HCT116 (cell line): Measurements from ENCODE around the gene ARHGEF40. TPM values are rescaled to one million over a fixed set of nuclear protein-coding genes. Genes with fewer than 3 reads are reported as not detected.

Experiments used
- ATAC-seq: fragments of 200-7000 bp; cut with Tn5 transposase; 2 replicates; pipeline ENCODE4 v1.9.1; 2020; ENCODE audit warnings: mild to moderate bottlenecking, moderate library complexity
- BruUV-seq: library from RNA; stranded (reverse); fragments of 400-500 nt; replicated peaks from 2 replicates; lab custom pipeline; 2021; lab: Mats Ljungman, UMichigan
- CTCF ChIA-PET: fragments of 300-600 bp; sonication (Branson Sonifier 250); formaldehyde crosslinking; loops from one replicate; lab custom pipeline; 2021; ENCODE audit warnings: antibody characterized with exemption; lab: Charles Lee
- POLR2A ChIA-PET: fragments of 300-600, 350-600 bp; sonication (Branson Sonifier 250); formaldehyde crosslinking; loops from one replicate; lab custom pipeline; 2021; ENCODE audit warnings: antibody characterized with exemption; lab: Charles Lee
- RAD21 ChIA-PET, 2 experiments: fragments of 300-600 bp; sonication (Branson Sonifier 250); formaldehyde crosslinking; loops; one replicate each; lab custom pipeline; 2023; ENCODE audit warnings: low total read pairs in 2 of 2; ENCODE audit not compliant: uncharacterized antibody in 2 of 2, unreplicated experiment in 2 of 2, low non-redundant PET in 1 of 2; lab: Charles Lee
- DNase-seq: peaks from one replicate; pipeline ENCODE4 v3.0.0-alpha.2; 2010; ENCODE audit warnings: low read depth, low spot score
- H2AFZ ChIP-seq: fragments of 200-600 bp; shearing (Covaris generic), sonication (generic); 2 replicates; pipeline ENCODE4 v1.6.1; 2017; ENCODE audit warnings: low read depth, mixed run types, mixed read lengths, antibody characterized with exemption, low read length; ENCODE audit not compliant: poor library complexity, severe bottlenecking
- H3K27ac ChIP-seq: 2 replicates; pipeline ENCODE4 v1.5.1; 2012; ENCODE audit warnings: low read depth, low read length
- H3K27me3 ChIP-seq: fragments of 200-600 bp; sonication (generic); 2 replicates; pipeline ENCODE4 v1.6.1; 2016; ENCODE audit warnings: mixed run types, low read length, mixed read lengths; ENCODE audit not compliant: insufficient read depth
- H3K36me3 ChIP-seq, 2 experiments: fragments of 200-500 bp in 1 of 2; fragments of 200-600 bp in 1 of 2; sonication (Bioruptor generic) in 1 of 2; sonication (generic) in 1 of 2; 2 replicates each; pipeline versions ENCODE4 v1.5.1 to v1.6.1; 2014 to 2016; ENCODE audit warnings: low read length in 2 of 2, inconsistent platforms in 1 of 2, mixed read lengths in 1 of 2, mixed run types in 1 of 2; ENCODE audit not compliant: insufficient read depth in 2 of 2, control insufficient read depth in 1 of 2
- H3K4me1 ChIP-seq, 2 experiments: fragments of 200-600 bp in 1 of 2; sonication (generic) in 1 of 2; 2 replicates each; pipeline versions ENCODE4 v1.5.1 to v1.6.1; 2012 to 2017; ENCODE audit warnings: low read length in 2 of 2, inconsistent platforms in 1 of 2, mild to moderate bottlenecking in 1 of 2, mixed read lengths in 1 of 2, mixed run types in 1 of 2, moderate library complexity in 1 of 2; ENCODE audit not compliant: insufficient read depth in 2 of 2, control insufficient read depth in 1 of 2
- H3K4me2 ChIP-seq: fragments of 200-600 bp; sonication (generic); 2 replicates; pipeline ENCODE4 v1.6.1; 2017; ENCODE audit warnings: mixed run types, low read length, mixed read lengths
- H3K4me3 ChIP-seq, 2 experiments: fragments of 200-600 bp in 1 of 2; sonication (generic) in 1 of 2; replicated peaks in 1 of 2; 2 replicates each; pipeline ENCODE4 v1.5.1; 2011 to 2016; ENCODE audit warnings: low read length in 2 of 2, control low read depth in 1 of 2, low read depth in 1 of 2, mild to moderate bottlenecking in 1 of 2, mixed read lengths in 1 of 2, mixed run types in 1 of 2
- H3K79me2 ChIP-seq: fragments of 200-600 bp; sonication (generic); 2 replicates; pipeline ENCODE4 v1.6.1; 2017; ENCODE audit warnings: mild to moderate bottlenecking, mixed run types, low read length, moderate library complexity, mixed read lengths; ENCODE audit not compliant: insufficient read depth
- H3K9ac ChIP-seq: fragments of 200-600 bp; sonication (generic); 2 replicates; pipeline ENCODE4 v1.6.1; 2016; ENCODE audit warnings: low read length, mixed read lengths
- H3K9me2 ChIP-seq: fragments of 200-600 bp; sonication (generic), shearing (Covaris generic); 2 replicates; pipeline ENCODE4 v1.6.1; 2017; ENCODE audit warnings: mixed run types, mild to moderate bottlenecking, moderate library complexity; ENCODE audit not compliant: insufficient read depth
- H3K9me3 ChIP-seq, 2 experiments: fragments of 200-500 bp in 1 of 2; fragments of 200-600 bp in 1 of 2; sonication (Bioruptor generic) in 1 of 2; sonication (generic) in 1 of 2; 2 replicates each; pipeline ENCODE4 v1.6.1; 2014 to 2017; ENCODE audit warnings: low read length in 2 of 2, mixed read lengths in 2 of 2, inconsistent platforms in 1 of 2, low read depth in 1 of 2, mild to moderate bottlenecking in 1 of 2, mixed run types in 1 of 2, moderate library complexity in 1 of 2; ENCODE audit not compliant: control insufficient read depth in 1 of 2, insufficient read depth in 1 of 2
- H4K20me1 ChIP-seq: fragments of 200-600 bp; sonication (generic), shearing (Covaris generic); 2 replicates; pipeline ENCODE4 v1.6.1; 2017; ENCODE audit warnings: mixed run types, mild to moderate bottlenecking, moderate library complexity; ENCODE audit not compliant: insufficient read depth
- EGR1 ChIP-seq: IDR thresholded peaks from 2 replicates; pipeline ENCODE4 v1.6.1; 2012; ENCODE audit warnings: low read depth
- EZH2phosphoT487 ChIP-seq: fragments of 200-600 bp; IDR thresholded peaks from 2 replicates; pipeline ENCODE4 v1.6.1; 2018; ENCODE audit warnings: antibody characterized with exemption, borderline replicate concordance
- MAX ChIP-seq: IDR thresholded peaks from 2 replicates; pipeline ENCODE4 v1.6.1; 2012
- SP1 ChIP-seq: IDR thresholded peaks from 2 replicates; pipeline ENCODE4 v1.6.1; 2012; ENCODE audit warnings: low read depth
- SRF ChIP-seq: IDR thresholded peaks from 2 replicates; pipeline ENCODE4 v1.6.1; 2012; ENCODE audit warnings: low read depth
- ZFX ChIP-seq: fragments of 450-650 bp; IDR thresholded peaks from 2 replicates; pipeline ENCODE4 v1.6.1; 2017
- intact Hi-C: fragments of 100-400 bp; cut with micrococcal nuclease; formaldehyde crosslinking; loops from 2 replicates; pipeline ENCODE4 v1.10.0; 2022
- total RNA-seq: library from RNA; stranded (reverse); gene quantifications from one replicate; pipeline ENCODE4 v1.2.1, GENCODE V29; 2021; ENCODE audit not compliant: unreplicated experiment
- TF ChIP-seq, protein P1 (sequence below): IDR thresholded peaks from 2 replicates; pipeline ENCODE4 v1.6.1; 2012; ENCODE audit warnings: low read depth

ARHGEF40 gene
- total RNA-seq, 1 experiment from 2014 or later: 6.3 TPM

GRCh38 chr14:21120686-21121085, 50.6 kb downstream of the ARHGEF40 start:
- no peak overlapping the region for H3K27ac ChIP-seq
- RAD21 ChIA-PET: no interaction called here
- H3K9ac ChIP-seq: no peak overlapping the region
- intact Hi-C loops: no loop called here
- no peaks in the 10 kb centered on the region for H3K27me3 ChIP-seq
- DNase-seq: no peak
- POLR2A ChIA-PET: no interaction called here
- TF ChIP-seq EGR1 (no peak), ZFX (no peak), SP1 (no peak), MAX (no peak)
- TF ChIP-seq, protein P1, sequence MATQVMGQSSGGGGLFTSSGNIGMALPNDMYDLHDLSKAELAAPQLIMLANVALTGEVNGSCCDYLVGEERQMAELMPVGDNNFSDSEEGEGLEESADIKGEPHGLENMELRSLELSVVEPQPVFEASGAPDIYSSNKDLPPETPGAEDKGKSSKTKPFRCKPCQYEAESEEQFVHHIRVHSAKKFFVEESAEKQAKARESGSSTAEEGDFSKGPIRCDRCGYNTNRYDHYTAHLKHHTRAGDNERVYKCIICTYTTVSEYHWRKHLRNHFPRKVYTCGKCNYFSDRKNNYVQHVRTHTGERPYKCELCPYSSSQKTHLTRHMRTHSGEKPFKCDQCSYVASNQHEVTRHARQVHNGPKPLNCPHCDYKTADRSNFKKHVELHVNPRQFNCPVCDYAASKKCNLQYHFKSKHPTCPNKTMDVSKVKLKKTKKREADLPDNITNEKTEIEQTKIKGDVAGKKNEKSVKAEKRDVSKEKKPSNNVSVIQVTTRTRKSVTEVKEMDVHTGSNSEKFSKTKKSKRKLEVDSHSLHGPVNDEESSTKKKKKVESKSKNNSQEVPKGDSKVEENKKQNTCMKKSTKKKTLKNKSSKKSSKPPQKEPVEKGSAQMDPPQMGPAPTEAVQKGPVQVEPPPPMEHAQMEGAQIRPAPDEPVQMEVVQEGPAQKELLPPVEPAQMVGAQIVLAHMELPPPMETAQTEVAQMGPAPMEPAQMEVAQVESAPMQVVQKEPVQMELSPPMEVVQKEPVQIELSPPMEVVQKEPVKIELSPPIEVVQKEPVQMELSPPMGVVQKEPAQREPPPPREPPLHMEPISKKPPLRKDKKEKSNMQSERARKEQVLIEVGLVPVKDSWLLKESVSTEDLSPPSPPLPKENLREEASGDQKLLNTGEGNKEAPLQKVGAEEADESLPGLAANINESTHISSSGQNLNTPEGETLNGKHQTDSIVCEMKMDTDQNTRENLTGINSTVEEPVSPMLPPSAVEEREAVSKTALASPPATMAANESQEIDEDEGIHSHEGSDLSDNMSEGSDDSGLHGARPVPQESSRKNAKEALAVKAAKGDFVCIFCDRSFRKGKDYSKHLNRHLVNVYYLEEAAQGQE: no peak
- TF ChIP-seq, all 23 proteins: peak for 0
- H3K4me1 ChIP-seq: no peaks in the 10 kb centered on the region
- ATAC-seq: no peak
- H3K4me2 ChIP-seq: no peak overlapping the region
- H4K20me1 ChIP-seq: no peaks in the 10 kb centered on the region
- H3K36me3 ChIP-seq: no peaks in the 10 kb centered on the region
- H3K79me2 ChIP-seq: no peaks in the 10 kb centered on the region
- H3K9me3 ChIP-seq: no peaks in the 10 kb centered on the region
- H2AFZ ChIP-seq: no peak overlapping the region
- no TSS peak for BruUV-seq
- H3K9me2 ChIP-seq: no peaks in the 10 kb centered on the region
- no peak overlapping the region for H3K4me3 ChIP-seq
- CTCF ChIA-PET: no interaction called here

GRCh38 chr14:21121122-21121521, 51.0 kb downstream of the ARHGEF40 start:
- no peak for DNase-seq
- TF ChIP-seq EZH2phosphoT487 (no peak), SRF (no peak)
- ChIA-PET CTCF (interaction anchor here (0.7 kb wide), 1 partner anchor 441 kb away, joined by 4 read pairs; no protein-coding TSS in a partner anchor), RAD21 (no interaction called here), POLR2A (no interaction called here)
- Histone ChIP-seq H3K4me1 (no peaks in the 10 kb centered on the region), H4K20me1 (no peaks in the 10 kb centered on the region), H3K36me3 (no peaks in the 10 kb centered on the region), H3K27ac (no peak overlapping the region), H3K79me2 (no peaks in the 10 kb centered on the region), H3K4me2 (no peak overlapping the region), H2AFZ (no peak overlapping the region), H3K4me3 (no peak overlapping the region), H3K9me2 (no peaks in the 10 kb centered on the region), H3K27me3 (no peaks in the 10 kb centered on the region), H3K9me3 (no peaks in the 10 kb centered on the region), H3K9ac (no peak overlapping the region)
- ATAC-seq: no peak
- no TSS peak for BruUV-seq
- intact Hi-C loops: no loop called here
